GM23338 (cell line): ENCODE data around the gene EBNA1BP2. TPM values are rescaled to one million over a fixed set of nuclear protein-coding genes. Genes with fewer than 3 reads are reported as not detected.

Experiments used
- ATAC-seq: fragments of 200-7000 bp; cut with Tn5 transposase; 3 replicates; pipeline ENCODE4 v1.9.1; 2020
- DNase-seq: peaks from one replicate; pipeline ENCODE4 v3.0.0-alpha.2; 2015; ENCODE audit warnings: low spot score
- H2AFZ ChIP-seq: fragments of 200-600 bp; sonication (generic); 2 replicates; pipeline ENCODE4 v1.8.0; 2016; ENCODE audit warnings: antibody characterized with exemption, mild to moderate bottlenecking, moderate library complexity
- H3F3A ChIP-seq: fragments of 200-600 bp; sonication (generic); replicated peaks from 2 replicates; pipeline ENCODE4 v1.8.0; 2017; ENCODE audit warnings: antibody characterized with exemption, mixed run types, low read depth
- H3K27ac ChIP-seq: fragments of 200-600 bp; sonication (generic); 2 replicates; pipeline ENCODE4 v1.6.1; 2016; ENCODE audit warnings: low read depth
- H3K27me3 ChIP-seq: fragments of 200-600 bp; sonication (generic); 2 replicates; pipeline ENCODE4 v1.8.0; 2016; ENCODE audit warnings: mild to moderate bottlenecking, mixed run types, moderate library complexity; ENCODE audit not compliant: insufficient read depth
- H3K36me3 ChIP-seq: fragments of 200-600 bp; sonication (generic); 2 replicates; pipeline ENCODE4 v1.8.0; 2016; ENCODE audit warnings: mild to moderate bottlenecking; ENCODE audit not compliant: insufficient read depth
- H3K4me1 ChIP-seq: fragments of 200-600 bp; sonication (generic); 2 replicates; pipeline ENCODE4 v1.8.0; 2016; ENCODE audit warnings: mild to moderate bottlenecking, moderate library complexity; ENCODE audit not compliant: insufficient read depth
- H3K4me2 ChIP-seq: fragments of 200-600 bp; sonication (generic); 2 replicates; pipeline ENCODE4 v1.7.1; 2017; ENCODE audit warnings: mixed run types
- H3K4me3 ChIP-seq: fragments of 200-600 bp; sonication (generic); 2 replicates; pipeline ENCODE4 v1.6.1; 2016; ENCODE audit warnings: mixed run types
- H3K79me2 ChIP-seq: fragments of 200-600 bp; sonication (generic); replicated peaks from 2 replicates; pipeline ENCODE4 v1.8.0; 2017; ENCODE audit warnings: mild to moderate bottlenecking; ENCODE audit not compliant: insufficient read depth
- H3K9me2 ChIP-seq: fragments of 200-600 bp; sonication (generic); 2 replicates; pipeline ENCODE4 v1.8.0; 2017; ENCODE audit not compliant: insufficient read depth
- H4K20me1 ChIP-seq: fragments of 200-600 bp; sonication (generic); replicated peaks from 2 replicates; pipeline ENCODE4 v1.8.0; 2017; ENCODE audit warnings: mild to moderate bottlenecking; ENCODE audit not compliant: insufficient read depth
- H3K27ac Mint-ChIP-seq: 2 replicates; pipeline ENCODE4 v1.8.0; 2020; ENCODE audit warnings: inconsistent platforms, mild to moderate bottlenecking, moderate library complexity, mixed read lengths
- H3K27me3 Mint-ChIP-seq: 3 replicates; pipeline ENCODE4 v1.8.0; 2022; ENCODE audit warnings: low read depth, mild to moderate bottlenecking, moderate library complexity, mixed read lengths, inconsistent platforms; ENCODE audit not compliant: insufficient read depth, poor library complexity
- H3K36me3 Mint-ChIP-seq: 3 replicates; pipeline ENCODE4 v1.8.0; 2021; ENCODE audit warnings: low read depth, mild to moderate bottlenecking, inconsistent platforms, moderate library complexity, mixed read lengths
- H3K4me1 Mint-ChIP-seq: 3 replicates; pipeline ENCODE4 v1.8.0; 2020; ENCODE audit warnings: mild to moderate bottlenecking, inconsistent platforms, mixed read lengths
- H3K4me3 Mint-ChIP-seq: 3 replicates; pipeline ENCODE4 v1.8.0; 2021; ENCODE audit warnings: moderate library complexity, mild to moderate bottlenecking, inconsistent platforms, mixed read lengths
- H3K9me3 Mint-ChIP-seq: 3 replicates; pipeline ENCODE4 v1.8.0; 2020; ENCODE audit warnings: moderate library complexity, mild to moderate bottlenecking, inconsistent platforms, mixed read lengths
- CREB1 ChIP-seq: fragments of 250-450 bp; sonication (Bioruptor Pico); IDR thresholded peaks from 2 replicates; pipeline ENCODE4 v1.5.0; 2020; ENCODE audit warnings: low read depth, mild to moderate bottlenecking, moderate library complexity
- EZH2phosphoT487 ChIP-seq: fragments of 200-600 bp; sonication (generic); IDR thresholded peaks from one replicate; pipeline ENCODE4 v1.8.1; 2018; ENCODE audit warnings: antibody characterized with exemption; ENCODE audit not compliant: unreplicated experiment
- STAT1 ChIP-seq: IDR thresholded peaks from one replicate; pipeline ENCODE4 v1.6.1; 2016; ENCODE audit warnings: antibody characterized with exemption; ENCODE audit not compliant: unreplicated experiment
- ZNF114 ChIP-seq: fragments of 250-450 bp; sonication (Bioruptor Pico); IDR thresholded peaks from 2 replicates; pipeline ENCODE4 v1.5.0; 2020; ENCODE audit warnings: mild to moderate bottlenecking, moderate library complexity
- polyA plus RNA-seq: library from polyadenylated mRNA; unstranded; fragments of >200 nt; fragmentation: Nextera tagmentation; extraction: Ambion mirVana; gene quantifications from 2 replicates; pipeline ENCODE4 v1.2.1, GENCODE V29; 2016
- total RNA-seq: library from RNA; depleted of rRNA; stranded (reverse); fragments of >200 nt; shearing (Covaris generic); gene quantifications from 2 replicates; pipeline ENCODE4 v1.2.3, GENCODE V29; 2014
- TF ChIP-seq, protein P1 (sequence below): fragments of 250-450 bp; sonication (Bioruptor Pico); IDR thresholded peaks from 2 replicates; pipeline ENCODE4 v1.5.0; 2020; ENCODE audit warnings: mild to moderate bottlenecking, moderate library complexity
- TF ChIP-seq, protein P2 (sequence below), 2 experiments: fragments of 200-600 bp in 1 of 2; sonication (generic) in 1 of 2; conservative IDR thresholded peaks; 2 replicates each; pipeline versions ENCODE4 v1.5.1 to v1.6.1; 2016 to 2017; ENCODE audit warnings: antibody characterized with exemption in 2 of 2, low read depth in 2 of 2, mild to moderate bottlenecking in 2 of 2, moderate library complexity in 1 of 2
- TF ChIP-seq, protein P3 (sequence below): IDR thresholded peaks from 2 replicates; pipeline ENCODE4 v1.6.1; 2016; ENCODE audit warnings: antibody characterized with exemption

Gene EBNA1BP2
- total and polyA plus RNA-seq, 2 experiments from 2014 or later = 130 to 249 TPM

DNA sequence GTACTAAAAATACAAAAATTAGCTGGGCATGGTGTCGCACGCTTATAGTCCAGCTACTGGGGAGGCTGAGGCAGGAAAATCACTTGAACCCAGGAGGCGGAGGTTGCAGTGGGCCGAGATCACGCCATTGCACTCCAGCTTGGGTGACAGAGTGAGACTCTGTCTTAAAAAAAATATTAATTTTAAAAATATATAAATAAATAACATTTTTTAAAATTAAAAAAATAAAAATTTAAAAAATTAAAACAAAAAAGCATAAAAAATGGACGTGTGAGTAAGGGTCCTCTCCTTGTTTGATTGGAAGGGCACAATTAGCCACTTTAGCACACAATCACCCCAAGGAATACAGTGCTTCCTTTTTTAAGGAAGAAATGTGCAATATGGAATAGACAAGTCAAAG, 18.6 kb downstream of the EBNA1BP2 start (continued):
- TF ChIP-seq, protein P1, sequence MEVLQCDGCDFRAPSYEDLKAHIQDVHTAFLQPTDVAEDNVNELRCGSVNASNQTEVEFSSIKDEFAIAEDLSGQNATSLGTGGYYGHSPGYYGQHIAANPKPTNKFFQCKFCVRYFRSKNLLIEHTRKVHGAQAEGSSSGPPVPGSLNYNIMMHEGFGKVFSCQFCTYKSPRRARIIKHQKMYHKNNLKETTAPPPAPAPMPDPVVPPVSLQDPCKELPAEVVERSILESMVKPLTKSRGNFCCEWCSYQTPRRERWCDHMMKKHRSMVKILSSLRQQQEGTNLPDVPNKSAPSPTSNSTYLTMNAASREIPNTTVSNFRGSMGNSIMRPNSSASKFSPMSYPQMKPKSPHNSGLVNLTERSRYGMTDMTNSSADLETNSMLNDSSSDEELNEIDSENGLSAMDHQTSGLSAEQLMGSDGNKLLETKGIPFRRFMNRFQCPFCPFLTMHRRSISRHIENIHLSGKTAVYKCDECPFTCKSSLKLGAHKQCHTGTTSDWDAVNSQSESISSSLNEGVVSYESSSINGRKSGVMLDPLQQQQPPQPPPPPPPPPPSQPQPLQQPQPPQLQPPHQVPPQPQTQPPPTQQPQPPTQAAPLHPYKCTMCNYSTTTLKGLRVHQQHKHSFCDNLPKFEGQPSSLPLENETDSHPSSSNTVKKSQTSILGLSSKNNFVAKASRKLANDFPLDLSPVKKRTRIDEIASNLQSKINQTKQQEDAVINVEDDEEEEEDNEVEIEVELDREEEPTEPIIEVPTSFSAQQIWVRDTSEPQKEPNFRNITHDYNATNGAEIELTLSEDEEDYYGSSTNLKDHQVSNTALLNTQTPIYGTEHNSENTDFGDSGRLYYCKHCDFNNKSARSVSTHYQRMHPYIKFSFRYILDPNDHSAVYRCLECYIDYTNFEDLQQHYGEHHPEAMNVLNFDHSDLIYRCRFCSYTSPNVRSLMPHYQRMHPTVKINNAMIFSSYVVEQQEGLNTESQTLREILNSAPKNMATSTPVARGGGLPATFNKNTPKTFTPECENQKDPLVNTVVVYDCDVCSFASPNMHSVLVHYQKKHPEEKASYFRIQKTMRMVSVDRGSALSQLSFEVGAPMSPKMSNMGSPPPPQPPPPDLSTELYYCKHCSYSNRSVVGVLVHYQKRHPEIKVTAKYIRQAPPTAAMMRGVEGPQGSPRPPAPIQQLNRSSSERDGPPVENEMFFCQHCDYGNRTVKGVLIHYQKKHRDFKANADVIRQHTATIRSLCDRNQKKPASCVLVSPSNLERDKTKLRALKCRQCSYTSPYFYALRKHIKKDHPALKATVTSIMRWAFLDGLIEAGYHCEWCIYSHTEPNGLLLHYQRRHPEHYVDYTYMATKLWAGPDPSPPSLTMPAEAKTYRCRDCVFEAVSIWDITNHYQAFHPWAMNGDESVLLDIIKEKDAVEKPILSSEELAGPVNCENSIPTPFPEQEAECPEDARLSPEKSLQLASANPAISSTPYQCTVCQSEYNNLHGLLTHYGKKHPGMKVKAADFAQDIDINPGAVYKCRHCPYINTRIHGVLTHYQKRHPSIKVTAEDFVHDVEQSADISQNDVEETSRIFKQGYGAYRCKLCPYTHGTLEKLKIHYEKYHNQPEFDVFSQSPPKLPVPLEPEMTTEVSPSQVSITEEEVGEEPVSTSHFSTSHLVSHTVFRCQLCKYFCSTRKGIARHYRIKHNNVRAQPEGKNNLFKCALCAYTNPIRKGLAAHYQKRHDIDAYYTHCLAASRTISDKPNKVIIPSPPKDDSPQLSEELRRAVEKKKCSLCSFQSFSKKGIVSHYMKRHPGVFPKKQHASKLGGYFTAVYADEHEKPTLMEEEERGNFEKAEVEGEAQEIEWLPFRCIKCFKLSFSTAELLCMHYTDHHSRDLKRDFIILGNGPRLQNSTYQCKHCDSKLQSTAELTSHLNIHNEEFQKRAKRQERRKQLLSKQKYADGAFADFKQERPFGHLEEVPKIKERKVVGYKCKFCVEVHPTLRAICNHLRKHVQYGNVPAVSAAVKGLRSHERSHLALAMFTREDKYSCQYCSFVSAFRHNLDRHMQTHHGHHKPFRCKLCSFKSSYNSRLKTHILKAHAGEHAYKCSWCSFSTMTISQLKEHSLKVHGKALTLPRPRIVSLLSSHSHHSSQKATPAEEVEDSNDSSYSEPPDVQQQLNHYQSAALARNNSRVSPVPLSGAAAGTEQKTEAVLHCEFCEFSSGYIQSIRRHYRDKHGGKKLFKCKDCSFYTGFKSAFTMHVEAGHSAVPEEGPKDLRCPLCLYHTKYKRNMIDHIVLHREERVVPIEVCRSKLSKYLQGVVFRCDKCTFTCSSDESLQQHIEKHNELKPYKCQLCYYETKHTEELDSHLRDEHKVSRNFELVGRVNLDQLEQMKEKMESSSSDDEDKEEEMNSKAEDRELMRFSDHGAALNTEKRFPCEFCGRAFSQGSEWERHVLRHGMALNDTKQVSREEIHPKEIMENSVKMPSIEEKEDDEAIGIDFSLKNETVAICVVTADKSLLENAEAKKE (CRISPR knock-in tag) = no peak
- TF ChIP-seq EZH2phosphoT487 = no peak
- TF ChIP-seq CREB1 = no peak
- no peak for TF ChIP-seq STAT1
- TF ChIP-seq ZNF114 (CRISPR knock-in tag) = no peak
- TF ChIP-seq, protein P2, sequence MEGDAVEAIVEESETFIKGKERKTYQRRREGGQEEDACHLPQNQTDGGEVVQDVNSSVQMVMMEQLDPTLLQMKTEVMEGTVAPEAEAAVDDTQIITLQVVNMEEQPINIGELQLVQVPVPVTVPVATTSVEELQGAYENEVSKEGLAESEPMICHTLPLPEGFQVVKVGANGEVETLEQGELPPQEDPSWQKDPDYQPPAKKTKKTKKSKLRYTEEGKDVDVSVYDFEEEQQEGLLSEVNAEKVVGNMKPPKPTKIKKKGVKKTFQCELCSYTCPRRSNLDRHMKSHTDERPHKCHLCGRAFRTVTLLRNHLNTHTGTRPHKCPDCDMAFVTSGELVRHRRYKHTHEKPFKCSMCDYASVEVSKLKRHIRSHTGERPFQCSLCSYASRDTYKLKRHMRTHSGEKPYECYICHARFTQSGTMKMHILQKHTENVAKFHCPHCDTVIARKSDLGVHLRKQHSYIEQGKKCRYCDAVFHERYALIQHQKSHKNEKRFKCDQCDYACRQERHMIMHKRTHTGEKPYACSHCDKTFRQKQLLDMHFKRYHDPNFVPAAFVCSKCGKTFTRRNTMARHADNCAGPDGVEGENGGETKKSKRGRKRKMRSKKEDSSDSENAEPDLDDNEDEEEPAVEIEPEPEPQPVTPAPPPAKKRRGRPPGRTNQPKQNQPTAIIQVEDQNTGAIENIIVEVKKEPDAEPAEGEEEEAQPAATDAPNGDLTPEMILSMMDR (conservative IDR thresholded peaks at IDR 0.05; ENCODE audit: low read depth in 2 of 2) = no peak

DNA sequence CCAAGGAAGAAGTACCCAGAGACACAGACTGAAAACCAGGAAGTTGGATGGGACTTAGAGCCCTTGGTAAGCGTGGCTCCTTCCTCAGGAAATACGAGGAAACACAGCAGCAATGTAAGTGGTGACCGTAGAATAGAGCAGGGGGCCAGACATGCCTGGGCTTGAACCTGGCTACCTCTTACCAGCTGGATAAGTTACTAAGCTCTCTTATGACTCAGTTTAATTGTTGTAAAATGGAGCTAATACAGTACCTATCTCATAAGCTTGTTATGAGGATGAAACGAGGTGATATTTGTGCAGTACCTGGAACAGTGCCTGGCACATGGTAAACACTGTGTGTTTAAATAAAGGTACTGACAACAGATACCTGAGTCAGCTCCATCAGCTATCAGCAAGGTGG, 19.2 kb downstream of the EBNA1BP2 start:
- Histone ChIP-seq H3K4me1 (peaks cover 11% of the 10 kb centered on the region), H3K36me3 (no peaks in the 10 kb centered on the region), H3K9me2 (peaks cover 10% of the 10 kb centered on the region; the same call in 1 of the 2 replicates), H3K27me3 (no peaks in the 10 kb centered on the region), H3F3A (no peaks in the 10 kb centered on the region), H3K4me2 (no peak overlapping the region), H3K79me2 (no peaks in the 10 kb centered on the region), H3K4me3 (no peak overlapping the region), H4K20me1 (no peaks in the 10 kb centered on the region), H3K27ac (no peak overlapping the region), H2AFZ (peak overlapping the region; percentile 86)
- Mint-ChIP-seq H3K4me1 (peaks cover 14% of the 10 kb centered on the region), H3K27ac (no peak overlapping the region), H3K27me3 (peaks cover 5% of the 10 kb centered on the region), H3K4me3 (no peak overlapping the region), H3K9me3 (no peaks in the 10 kb centered on the region), H3K36me3 (no peaks in the 10 kb centered on the region)
- peak; percentile 14; the same call in 1 of the 3 replicates for ATAC-seq
- peak; percentile 29 for DNase-seq
- TF ChIP-seq, protein P1 (CRISPR knock-in tag) = no peak
- TF ChIP-seq, protein P3, sequence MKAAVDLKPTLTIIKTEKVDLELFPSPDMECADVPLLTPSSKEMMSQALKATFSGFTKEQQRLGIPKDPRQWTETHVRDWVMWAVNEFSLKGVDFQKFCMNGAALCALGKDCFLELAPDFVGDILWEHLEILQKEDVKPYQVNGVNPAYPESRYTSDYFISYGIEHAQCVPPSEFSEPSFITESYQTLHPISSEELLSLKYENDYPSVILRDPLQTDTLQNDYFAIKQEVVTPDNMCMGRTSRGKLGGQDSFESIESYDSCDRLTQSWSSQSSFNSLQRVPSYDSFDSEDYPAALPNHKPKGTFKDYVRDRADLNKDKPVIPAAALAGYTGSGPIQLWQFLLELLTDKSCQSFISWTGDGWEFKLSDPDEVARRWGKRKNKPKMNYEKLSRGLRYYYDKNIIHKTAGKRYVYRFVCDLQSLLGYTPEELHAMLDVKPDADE = no peak
